Skin of body (tissue), 2 donors: ENCODE results near the gene AIRE. TPM values are rescaled to one million over a fixed set of nuclear protein-coding genes. Genes with fewer than 3 reads are reported as not detected.

Source experiments
- DNase-seq: peaks from one replicate; lab custom pipeline; 2025; lab: John Stamatoyannopoulos, UW
- total RNA-seq: library from RNA; depleted of rRNA; stranded (reverse); fragments of >200 nt; gene quantifications from one replicate; pipeline ENCODE4 v1.2.3, GENCODE V29; 2014

Gene AIRE
- total RNA-seq, 1 donor from 2014 or later, result 0.30 TPM

DNA sequence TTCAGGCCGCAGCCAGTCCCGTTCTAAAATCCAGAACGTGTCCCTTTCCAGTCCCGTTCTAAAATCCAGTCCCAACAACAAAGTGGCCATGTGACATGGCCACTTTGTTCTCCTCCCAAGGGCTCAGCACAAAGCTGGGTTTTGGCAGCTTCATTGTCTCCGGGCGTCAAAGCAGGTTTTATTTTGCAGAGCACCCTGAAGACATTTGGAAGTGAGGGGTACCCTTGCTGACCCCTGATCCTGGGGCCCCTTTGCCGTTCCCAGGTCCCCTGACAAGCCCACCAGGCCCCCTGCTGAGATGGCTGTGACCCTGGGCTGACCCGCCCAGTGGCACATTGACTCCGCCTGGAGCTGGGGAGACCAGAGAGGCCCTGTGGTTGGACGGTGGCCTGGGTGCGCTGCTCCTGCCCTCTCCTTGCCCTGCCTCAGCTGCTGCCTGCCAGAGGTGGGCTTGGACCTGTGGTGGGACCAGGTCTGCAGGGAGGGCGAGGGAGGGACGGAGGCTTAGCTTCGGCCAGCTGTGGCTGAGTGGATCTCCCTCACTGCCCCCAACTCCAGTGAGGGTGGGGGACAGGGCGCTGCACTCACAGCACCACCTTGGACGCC, 18.4 kb downstream of the AIRE start:
- no peak for DNase-seq

DNA sequence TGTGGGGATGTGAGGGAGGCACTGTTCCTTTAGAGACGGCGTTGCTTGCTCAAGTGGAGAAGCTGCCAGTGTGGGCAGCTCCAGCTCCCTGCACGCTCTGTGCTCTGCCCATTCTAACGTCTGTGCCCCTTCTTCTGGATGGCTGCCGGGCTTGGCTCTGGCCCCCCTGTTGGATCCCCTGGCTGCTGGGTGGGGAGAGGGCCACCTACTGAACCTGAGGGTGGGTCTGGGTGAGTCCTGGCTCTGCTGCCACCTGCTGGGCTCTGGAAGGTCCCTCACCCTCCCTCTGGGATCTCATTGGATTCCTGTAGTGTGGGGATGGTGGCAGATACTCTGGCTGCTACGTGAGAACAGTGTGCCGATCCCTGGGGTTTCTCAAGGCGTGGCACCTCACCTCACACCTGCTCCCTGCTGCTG, 19.2 kb downstream of the AIRE start:
- DNase-seq, result no peak

DNA sequence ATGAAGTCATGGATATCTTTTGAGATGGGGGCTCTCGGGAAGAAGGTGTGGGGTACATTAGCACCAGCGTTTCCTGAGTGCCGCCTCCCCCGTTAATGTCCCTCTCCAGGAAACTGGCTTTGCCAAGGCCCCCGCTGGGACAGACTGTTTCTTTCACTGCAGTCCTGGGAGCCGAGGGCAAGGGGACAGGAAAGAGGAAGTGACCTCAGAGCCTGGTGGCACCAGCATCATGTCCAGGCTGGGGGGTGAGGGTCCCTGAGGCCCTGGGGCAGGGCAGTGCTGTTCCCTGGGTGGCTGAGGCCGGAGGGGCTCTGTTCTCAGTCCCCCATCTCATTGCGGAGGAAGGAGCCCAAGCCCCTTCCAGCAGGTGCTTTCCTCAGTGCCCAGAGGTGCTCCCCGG, 20.0 kb downstream of the AIRE start:
- DNase-seq, result no peak

DNA sequence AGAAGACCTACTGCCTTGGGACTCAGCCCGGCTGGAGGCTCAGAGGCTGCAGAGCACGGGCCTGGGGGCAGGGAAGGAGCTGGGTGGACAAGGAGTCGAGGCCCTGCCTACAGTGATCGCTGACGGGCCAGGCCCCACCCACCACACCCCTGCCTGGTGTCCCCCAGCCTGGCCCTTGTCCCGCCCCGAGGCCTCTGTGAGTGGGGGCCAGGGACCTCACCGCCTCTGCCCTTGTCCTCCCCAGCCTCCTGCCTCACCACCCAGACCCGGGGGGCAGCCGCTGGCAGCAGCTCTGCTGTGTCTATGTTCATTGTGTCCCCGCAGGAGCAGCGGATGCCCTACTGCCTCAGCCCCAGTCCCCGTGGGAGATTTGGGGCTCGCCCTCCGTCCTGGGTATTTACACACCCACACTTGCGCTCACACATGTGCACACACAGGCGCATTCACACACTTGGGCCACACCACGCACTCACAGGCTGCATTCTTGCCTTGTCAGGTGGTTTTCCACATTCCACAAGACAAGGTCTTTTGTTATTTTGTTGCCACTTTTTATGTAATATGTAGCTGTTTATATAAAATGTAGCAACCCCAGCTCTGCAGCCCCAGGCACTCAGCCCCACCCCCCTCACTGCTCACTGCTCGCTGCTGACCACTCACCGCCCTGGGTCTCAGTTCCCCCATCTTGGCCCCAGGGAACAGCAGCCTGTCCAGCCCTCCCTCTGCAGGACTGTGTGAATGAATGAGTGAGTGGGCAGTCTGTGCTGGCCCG, 21.4 kb downstream of the AIRE start:
- DNase-seq, result no peak

DNA sequence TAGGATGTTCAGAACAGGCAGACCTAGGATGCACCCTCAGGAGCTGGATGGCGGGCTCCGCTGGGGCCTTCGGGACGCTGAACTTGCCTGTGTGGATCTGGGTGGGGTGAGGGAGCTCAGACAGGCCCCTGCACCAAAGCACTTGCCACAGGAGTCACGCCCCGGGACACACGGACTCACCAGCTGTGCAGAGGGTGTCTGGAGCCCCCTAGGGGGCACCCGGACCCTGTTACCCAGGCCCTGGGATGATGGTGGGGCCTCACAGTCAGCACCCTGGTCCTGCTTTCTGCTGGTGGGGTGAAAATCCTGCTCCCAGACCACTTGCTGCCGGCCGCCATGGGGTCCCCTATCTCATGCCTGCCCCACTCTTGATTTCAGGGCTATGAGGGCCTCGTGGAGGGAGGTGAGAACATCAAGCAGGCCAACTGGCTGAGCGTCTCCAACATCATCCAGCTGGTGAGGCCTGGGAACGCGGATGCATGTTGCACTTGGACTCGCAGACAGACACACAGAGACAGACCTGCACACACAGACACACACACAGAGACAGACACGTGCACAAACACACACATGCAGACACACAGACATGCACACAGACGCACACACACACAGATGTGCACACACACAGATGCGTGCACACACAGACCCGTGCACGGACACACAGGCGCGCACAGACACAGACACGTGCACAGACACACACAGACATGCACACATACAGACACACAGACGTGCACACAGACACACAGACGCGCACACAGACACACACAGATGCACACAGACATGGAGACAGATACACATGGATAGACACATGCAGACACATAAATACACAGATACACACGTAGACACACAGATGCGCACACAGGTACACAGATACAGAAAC, 25.2 kb downstream of the AIRE start:
- no peak for DNase-seq

DNA sequence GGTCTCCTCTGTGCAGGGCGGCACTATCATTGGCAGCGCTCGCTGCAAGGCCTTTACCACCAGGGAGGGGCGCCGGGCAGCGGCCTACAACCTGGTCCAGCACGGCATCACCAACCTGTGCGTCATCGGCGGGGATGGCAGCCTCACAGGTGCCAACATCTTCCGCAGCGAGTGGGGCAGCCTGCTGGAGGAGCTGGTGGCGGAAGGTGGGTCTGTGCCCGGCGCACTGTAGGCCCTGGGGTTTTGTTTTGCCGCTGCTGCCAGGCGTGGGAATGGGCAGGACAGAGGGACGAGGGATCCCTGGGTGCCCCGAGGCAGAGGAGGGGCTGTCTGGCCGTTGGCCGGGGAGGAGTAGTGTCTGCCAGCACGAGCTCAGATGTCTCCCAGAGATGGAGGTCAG, 26.4 kb downstream of the AIRE start:
- no peak for DNase-seq

DNA sequence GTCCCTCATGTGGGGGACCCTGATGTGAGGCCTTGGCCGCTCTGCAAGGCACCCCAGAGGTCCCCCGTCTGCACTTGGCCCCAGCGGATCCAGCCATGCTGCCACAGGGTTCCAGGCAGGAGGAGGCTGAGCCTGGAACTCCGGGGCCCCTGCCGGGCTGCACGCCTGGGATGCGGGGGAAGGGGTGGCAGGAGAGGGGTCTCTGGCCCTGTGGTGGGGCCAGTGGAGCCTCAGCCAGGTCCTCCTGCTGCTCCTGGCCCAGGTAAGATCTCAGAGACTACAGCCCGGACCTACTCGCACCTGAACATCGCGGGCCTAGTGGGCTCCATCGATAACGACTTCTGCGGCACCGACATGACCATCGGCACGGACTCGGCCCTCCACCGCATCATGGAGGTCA, 27.0 kb downstream of the AIRE start:
- no peak for DNase-seq

DNA sequence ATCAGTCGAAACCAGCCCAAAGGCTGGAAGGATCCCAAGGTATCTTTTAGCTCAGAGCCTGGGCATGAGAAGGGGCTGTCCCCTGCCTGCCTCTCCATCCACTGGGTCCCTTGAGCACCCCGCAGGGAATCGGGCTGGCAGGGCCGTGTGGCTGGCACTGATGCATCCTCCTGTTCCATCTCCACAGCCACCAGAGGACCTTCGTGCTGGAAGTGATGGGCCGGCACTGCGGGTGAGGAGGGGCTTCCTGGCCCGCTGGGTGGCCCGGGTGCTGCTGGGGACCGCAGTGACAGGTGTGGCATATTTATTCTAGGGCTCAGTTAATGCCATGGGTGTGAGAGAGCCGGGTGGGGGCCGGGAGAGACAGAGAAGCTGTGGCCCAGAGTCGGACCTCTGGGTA, 27.8 kb downstream of the AIRE start:
- no peak for DNase-seq

DNA sequence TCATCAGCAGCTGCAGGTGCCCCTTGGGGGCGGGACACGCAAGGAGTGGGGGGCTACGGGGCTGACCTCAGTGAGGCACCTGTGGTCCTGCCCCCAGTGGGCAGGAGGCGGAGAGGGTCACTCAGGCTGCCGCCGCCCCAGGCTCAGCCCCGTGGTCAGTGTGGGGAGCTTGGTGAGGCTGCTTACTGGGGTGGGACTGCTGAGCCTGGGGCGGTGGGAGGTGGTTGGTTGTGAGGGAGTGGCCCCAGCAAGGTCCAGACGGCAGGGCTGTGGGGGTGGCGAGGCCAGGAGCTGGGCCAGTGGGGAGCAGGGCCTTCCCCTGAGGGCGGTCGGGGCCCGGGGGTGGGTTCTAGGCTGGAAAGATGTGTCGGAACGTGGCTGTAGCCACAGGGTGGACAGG, 28.5 kb downstream of the AIRE start:
- no peak for DNase-seq

DNA sequence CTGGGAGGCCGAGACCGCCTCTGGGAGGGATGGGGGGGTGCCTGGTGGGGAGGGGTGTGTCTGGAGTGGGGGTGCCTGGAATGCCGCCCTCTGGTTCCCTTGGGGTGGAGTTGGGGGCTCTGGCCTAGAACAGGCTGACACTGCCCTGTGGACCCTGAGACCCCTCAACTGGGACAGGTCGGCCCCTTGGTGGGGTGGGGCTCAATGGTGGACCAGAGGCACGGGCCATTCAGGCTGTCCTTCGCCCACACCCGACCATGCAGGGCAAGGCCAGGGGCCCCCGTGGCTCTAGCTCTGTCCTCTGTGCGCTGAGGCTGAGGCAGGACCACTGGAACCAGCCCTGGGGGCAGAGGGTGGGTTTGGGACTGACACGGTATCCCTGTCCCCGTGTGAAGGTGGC, 28.9 kb downstream of the AIRE start:
- no peak for DNase-seq

DNA sequence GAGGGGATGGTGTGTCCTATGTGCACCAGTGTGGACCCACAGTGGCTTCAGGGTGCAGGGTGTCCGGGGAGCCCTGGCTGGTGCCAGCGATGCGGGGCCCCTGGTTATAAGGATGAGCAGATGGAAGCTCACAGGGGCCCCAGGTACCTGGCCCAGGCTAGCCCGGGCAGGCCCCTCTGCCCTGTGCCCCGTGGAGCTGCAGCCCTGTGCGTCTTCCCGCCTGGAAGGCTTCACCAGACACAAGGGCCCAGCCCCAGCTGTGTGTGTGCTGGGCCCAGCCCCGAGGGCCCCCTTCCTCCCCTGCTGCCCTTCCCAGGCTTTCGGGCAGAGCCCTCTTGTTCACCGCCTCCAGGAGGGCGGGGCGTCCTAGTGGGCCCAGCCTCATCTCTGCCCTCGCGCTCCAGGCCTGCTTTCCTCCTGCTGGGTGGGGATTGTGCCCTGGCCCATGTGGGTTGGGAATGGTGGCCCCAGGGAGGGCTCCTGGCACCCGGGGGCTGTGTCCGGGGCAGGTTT, 30.1 kb downstream of the AIRE start:
- no peak for DNase-seq

DNA sequence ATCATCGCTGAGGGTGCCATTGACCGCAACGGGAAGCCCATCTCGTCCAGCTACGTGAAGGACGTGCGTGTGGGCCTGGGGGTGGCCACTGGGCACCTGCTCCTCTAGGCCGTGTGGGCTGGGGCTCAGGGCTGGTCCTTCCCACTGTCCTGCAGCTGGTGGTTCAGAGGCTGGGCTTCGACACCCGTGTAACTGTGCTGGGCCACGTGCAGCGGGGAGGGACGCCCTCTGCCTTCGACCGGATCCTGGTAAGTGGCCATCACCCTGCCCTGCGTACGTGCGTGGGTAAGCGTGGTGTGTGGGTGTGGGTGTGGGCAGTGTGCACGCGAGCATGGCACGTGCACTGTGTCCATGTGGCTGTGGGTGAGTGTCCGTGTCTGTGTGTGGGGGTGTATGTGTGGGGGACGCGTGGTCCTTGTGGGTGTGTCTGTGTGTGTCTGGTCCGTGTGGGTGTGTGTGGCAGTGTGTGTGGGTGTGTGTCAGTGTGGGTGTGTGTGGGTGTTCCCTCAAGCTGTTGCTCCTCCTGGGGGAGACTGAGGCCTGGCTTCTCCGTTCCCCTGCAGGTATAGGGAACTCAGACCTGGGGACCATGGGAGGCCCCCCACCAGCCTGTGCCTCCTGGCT, 30.7 kb downstream of the AIRE start:
- DNase-seq, result no peak

DNA sequence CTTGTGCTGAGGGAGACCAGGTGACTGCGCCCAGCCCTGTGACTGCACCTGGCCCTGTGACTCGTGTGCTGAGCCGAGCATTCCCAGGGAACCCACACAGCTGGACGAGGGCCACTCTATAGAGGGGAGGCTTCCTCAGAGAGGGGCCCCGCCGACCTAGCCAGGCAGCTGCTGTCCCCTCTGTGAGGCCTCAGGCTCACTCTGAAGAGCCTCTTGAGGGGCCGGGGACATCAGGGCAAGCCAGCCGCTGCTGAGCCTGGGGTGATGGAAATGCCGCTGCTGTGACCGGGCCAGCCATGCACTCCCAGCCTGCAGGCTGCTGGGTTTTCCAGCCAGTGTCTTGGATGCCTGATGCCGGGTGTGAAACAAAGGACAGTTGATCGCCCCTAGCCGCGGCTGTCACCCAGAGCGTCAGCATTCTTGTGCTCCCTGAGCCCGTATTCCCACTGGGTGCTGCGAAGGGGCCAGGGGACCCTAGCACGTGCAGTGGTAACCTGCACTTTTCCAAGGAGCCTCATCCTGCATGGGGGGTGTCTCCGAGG, 31.6 kb downstream of the AIRE start:
- DNase-seq, result no peak

DNA sequence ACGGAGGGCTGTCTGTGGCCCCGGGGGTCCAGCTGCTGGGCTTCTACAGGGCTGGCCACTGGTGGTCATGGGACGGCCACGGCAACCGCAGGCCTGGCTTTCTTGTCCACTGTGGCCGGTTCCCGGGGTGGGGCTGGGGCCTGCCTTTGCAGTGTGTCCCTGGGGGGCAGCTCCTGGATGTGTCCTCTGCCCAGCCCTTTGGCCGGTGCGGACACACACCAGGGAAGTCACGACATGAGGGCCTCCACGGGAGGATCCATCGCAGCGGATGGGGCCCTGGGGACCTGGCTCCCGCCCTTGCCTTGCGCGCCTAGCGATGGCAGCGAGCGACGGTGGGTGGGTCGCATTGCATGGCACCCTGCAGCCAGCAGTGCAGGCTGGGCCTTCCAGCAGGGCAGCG, 32.2 kb downstream of the AIRE start:
- no peak for DNase-seq

DNA sequence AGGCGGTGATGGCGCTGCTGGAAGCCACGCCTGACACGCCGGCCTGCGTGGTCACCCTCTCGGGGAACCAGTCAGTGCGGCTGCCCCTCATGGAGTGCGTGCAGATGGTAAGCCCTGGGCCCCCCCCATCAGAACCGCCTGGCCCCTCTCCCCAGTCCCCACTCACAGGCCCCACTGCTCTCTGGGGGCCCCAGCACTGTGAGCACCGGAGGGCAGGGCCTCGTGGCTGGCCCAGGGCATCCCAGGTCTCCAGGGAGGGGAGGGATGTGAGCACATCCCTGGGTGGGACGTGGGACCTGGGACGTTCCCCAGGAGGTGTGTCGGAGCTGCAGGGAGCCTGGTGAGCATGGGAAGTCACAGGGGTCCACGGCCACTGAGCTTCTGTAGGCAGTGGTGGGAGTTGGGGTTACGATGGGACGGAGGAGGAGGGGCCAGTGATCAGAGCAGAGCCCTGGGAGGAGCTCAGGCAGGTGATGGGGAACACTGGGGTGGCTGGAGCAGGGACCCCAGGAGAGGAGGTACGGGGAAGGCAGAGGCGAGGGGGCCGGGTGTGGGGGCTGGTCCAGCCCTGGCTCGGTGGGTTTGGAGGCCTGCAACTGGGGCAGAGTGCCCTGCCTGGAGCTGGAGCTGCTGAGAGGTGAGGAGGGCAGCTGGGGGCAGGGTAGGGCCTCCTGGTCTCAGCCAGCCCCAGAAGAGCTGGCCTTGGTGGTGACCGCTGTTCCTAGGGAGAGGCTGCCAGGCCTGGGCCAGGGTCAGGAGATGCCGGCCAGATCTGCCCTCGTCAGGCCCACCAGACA, 33.0 kb downstream of the AIRE start:
- DNase-seq, result no peak

DNA sequence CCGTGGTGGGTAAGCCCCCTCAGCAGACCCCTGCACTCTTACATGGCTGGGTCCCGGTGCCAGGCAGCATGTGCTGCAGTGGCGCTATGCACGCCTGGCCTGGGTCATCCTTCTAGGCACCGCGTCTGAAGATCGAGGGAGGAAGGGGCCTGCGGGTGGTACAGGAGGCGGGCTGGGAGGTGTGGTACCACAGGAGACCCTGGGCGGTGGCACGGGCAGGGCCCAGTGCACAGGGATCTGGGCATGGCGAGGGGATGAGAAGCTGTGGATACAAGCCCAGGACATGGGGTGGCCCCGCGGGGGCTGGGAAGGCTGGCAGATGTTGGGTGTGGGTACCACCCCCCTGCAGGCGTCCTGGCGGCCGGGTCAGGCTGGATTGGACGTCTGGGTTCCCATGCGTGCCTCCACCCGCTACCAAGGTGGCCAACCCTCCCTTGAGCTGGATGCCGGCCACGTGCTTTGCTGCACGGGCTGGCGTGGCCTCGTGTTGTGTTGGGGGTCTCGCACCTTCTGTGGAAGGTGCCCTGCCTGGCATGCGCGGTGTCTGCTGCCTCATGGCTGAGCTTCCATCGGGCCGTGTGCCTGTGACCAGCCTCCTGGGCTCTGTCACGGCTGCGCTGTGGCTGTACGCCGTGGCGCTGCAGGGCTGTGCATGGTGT, 33.9 kb downstream of the AIRE start:
- DNase-seq, result no peak

DNA sequence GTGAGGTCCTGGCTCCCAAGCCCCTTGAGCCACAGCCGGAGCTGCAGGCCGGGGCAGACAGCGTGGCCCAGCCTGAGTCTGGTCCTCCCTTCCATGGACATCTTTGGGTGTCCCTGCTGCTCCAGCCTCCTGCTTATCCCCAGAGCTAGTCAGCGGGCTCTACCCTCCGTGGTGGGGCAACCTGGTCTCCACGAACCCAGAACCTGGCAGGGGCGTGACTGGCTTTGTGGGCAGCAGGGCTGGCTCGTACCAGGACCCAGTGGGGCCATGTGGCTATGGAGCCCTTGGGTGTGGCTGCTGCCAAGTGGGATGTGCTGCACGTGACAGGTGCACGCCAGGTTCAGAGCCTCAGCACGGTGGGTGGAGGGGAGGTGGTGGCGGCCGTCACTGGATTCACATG, 35.2 kb downstream of the AIRE start:
- no peak for DNase-seq

DNA sequence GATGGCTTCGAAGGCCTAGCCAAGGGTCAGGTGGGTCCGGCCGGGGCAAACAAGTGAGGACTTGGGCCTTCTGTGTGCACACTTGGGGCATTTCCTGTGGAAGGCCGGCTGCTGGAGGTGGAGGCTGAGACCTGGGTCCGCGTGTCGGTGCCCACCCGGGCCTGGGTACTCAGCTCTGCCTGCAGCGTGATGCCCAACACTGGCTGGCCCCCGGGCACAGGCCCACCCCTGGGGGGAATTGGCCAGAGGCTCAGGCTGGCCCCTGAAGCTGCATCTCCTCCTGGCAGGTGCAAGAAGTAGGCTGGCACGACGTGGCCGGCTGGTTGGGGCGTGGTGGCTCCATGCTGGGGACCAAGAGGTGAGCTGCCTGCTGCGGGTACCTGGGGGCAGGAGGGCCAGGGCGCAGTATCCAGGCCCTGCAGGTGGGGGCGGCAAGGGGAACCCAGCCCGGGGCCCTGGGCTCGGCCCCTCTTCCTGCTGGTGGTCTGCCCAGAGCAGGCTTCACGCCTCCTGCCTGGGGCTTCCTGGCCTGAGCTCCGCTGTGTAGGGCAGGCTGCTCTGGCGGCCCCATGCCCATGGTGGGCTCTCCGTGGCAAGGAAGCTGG, 36.3 kb downstream of the AIRE start:
- no peak for DNase-seq

DNA sequence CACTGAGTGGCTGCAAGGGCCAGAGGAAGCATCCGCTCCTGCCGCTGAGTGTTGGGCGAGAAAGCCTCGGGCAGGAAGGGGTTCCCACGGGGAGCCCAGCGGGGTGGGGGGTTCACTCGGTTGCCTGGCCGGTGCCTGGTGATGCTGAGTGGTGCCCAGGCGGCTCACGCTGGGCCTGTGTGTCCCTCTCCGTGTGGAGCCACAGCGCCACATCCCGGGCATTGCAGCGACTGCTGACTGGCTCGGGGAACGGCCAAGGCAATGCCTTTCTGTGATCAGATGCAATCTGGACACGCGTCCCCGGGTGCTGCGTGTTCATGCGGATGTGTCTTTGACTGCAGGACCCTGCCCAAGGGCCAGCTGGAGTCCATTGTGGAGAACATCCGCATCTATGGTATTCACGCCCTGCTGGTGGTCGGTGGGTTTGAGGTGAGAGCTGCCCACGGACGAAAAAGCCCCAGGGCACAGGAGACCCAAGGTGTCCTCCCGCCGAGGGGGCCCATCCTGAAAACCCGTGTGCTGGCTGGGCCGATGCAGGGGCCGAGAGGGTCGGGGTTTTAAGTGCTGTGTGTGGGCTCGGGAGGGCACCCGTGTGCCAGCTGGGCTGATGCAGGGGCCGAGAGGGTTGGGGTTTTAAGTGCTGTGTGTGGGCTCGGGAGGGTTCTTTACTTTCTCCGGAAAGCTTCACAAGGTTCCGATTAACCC, 37.1 kb downstream of the AIRE start:
- no peak for DNase-seq
